SU-DHL-6 (cell line): ENCODE measurements around the gene HCFC1.

ENCODE experiments used
- H2AFZ ChIP-seq: fragments of 200-600 bp; sonication (generic); 2 replicates; pipeline ENCODE4 v1.6.1; 2014; ENCODE audit warnings: low read depth, mild to moderate bottlenecking, moderate library complexity, mixed read lengths, antibody characterized with exemption, low read length; ENCODE audit not compliant: severe bottlenecking
- H3F3A ChIP-seq: fragments of 200-600 bp; shearing (Covaris generic); 2 replicates; pipeline ENCODE4 v1.6.0; 2016; ENCODE audit warnings: antibody characterized with exemption, mild to moderate bottlenecking; ENCODE audit not compliant: insufficient read depth
- H3K27ac ChIP-seq: fragments of 200-600 bp; sonication (generic); 2 replicates; pipeline ENCODE4 v1.5.1; 2016; ENCODE audit warnings: low read depth, mild to moderate bottlenecking, low read length, moderate library complexity, mixed read lengths
- H3K27me3 ChIP-seq: fragments of 200-600 bp; sonication (generic), shearing (Covaris generic); 2 replicates; pipeline ENCODE4 v1.6.0; 2014; ENCODE audit warnings: mild to moderate bottlenecking, low read length
- H3K36me3 ChIP-seq: fragments of 200-600 bp; sonication (generic); 2 replicates; pipeline ENCODE4 v1.6.1; 2014; ENCODE audit warnings: mild to moderate bottlenecking, low read length, mixed read lengths
- H3K4me2 ChIP-seq: fragments of 300-600, 200-600 bp; shearing (Covaris generic), sonication (generic); 2 replicates; pipeline ENCODE4 v1.6.0; 2014; ENCODE audit warnings: low read length, low read depth, mild to moderate bottlenecking; ENCODE audit not compliant: poor library complexity, severe bottlenecking
- H3K4me3 ChIP-seq: fragments of 200-600 bp; sonication (generic); 2 replicates; pipeline ENCODE4 v1.5.1; 2014; ENCODE audit warnings: antibody characterized with exemption, low read length, mild to moderate bottlenecking, mixed read lengths; ENCODE audit not compliant: insufficient read depth, poor library complexity, severe bottlenecking
- H3K79me2 ChIP-seq: fragments of 200-600 bp; sonication (generic); 2 replicates; pipeline ENCODE4 v1.6.1; 2014; ENCODE audit warnings: mild to moderate bottlenecking, low read length, moderate library complexity; ENCODE audit not compliant: insufficient read depth
- H3K9ac ChIP-seq: fragments of 200-600 bp; sonication (generic); 2 replicates; pipeline ENCODE4 v1.7.0; 2014; ENCODE audit warnings: mild to moderate bottlenecking, low read length
- H3K9me2 ChIP-seq: fragments of 200-600 bp; sonication (generic); replicated peaks from 2 replicates; pipeline ENCODE4 v1.6.1; 2014; ENCODE audit warnings: low read length; ENCODE audit not compliant: insufficient read depth
- H3K9me3 ChIP-seq: fragments of 200-600 bp; sonication (generic); 2 replicates; pipeline ENCODE4 v1.6.1; 2014; ENCODE audit warnings: low read length, mixed read lengths; ENCODE audit not compliant: insufficient read depth
- H4K20me1 ChIP-seq: fragments of 200-600 bp; sonication (generic); 2 replicates; pipeline ENCODE4 v1.6.1; 2014; ENCODE audit warnings: low read depth, mild to moderate bottlenecking, antibody characterized with exemption, low read length, moderate library complexity, mixed read lengths
- CTCF ChIP-seq: fragments of 200-600 bp; sonication (generic); IDR thresholded peaks from one replicate; pipeline ENCODE4 v1.5.1; 2017; ENCODE audit warnings: antibody characterized with exemption, mild to moderate bottlenecking, low read length, moderate library complexity; ENCODE audit not compliant: insufficient read depth, poor library complexity, severe bottlenecking
- EZH2phosphoT487 ChIP-seq: fragments of 200-600 bp; sonication (generic), shearing (Covaris generic); conservative IDR thresholded peaks from 2 replicates; pipeline ENCODE4 v1.6.1; 2018; ENCODE audit warnings: mild to moderate bottlenecking, antibody characterized with exemption, low read length, moderate library complexity, mixed read lengths

Gene HCFC1

DNA sequence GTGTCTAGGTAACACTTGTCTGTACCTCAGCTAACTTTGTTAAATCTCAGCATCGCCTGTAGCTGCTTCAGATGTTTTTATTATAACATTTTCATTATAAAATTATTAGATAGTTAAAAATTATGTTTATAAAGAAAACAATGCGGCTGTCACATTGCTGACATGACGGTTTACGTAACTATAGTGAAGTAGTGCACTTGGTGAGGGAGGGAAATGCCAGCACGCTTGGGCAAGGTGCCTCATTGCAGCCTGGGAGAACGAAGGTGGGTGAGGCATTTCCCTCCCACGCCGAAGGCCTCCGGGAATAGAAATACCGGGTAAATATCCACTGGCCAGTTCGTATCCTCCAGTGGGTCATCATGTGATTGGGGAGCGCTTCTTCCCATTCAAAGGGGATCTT is 16.9 kb upstream of the HCFC1 start:
- no peaks in the 10 kb centered on the region for H3K36me3 ChIP-seq
- H3K9me3 ChIP-seq, result no peaks in the 10 kb centered on the region
- no peak overlapping the region for H3K27ac ChIP-seq
- H3K9me2 ChIP-seq, result no peaks in the 10 kb centered on the region
- H3K79me2 ChIP-seq, result no peaks in the 10 kb centered on the region
- H3K4me3 ChIP-seq, result no peak overlapping the region
- H4K20me1 ChIP-seq, result no peaks in the 10 kb centered on the region
- no peak overlapping the region for H2AFZ ChIP-seq
- H3K27me3 ChIP-seq, result no peaks in the 10 kb centered on the region
- H3K4me2 ChIP-seq, result no peak overlapping the region
- H3K9ac ChIP-seq, result no peak overlapping the region
- TF ChIP-seq EZH2phosphoT487 (no peak), CTCF (no peak)
- no peaks in the 10 kb centered on the region for H3F3A ChIP-seq

DNA sequence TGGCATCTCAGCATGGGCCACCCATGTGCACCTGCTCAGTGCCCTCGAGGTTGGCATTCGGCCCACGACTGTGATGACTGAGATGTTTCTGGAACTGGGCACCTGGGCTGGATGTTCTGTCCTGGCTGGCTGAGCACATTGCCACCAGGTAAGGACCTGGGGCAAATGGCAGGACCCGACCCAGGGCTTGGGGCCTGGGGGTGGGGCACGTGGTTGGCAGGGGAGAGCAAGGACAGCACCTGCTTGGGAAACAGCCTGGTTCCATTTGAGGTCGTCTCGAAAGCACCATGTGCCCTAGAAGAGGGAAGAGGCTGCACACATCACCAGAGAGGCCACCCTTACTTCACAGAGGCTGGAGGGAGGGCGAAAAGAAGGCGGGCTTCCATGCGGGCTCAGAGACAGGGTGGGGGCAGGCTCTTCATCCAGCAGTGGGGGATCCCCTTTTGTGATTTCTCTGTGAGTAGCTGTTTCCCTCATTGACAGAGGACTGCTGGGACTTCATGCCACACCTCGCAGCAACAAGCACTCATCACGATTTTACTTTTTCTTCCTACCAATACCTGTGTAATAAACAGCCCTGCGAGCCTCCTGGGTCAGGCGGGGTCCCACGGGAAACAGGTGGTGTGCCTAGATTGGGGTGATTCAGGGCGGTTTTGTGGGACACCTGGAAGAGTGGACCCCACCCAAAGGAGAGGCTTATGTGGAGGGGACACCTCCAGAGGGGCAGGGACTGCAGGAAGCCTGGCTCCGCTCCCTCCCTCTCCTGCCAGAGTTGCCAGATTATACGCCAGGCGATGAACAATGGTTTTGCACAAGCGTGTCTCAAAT is 12.9 kb upstream of the HCFC1 start:
- H3K27me3 ChIP-seq, result no peaks in the 10 kb centered on the region
- no peaks in the 10 kb centered on the region for H3K36me3 ChIP-seq
- no peak overlapping the region for H3K4me3 ChIP-seq
- TF ChIP-seq EZH2phosphoT487 (no peak), CTCF (no peak)
- H3F3A ChIP-seq, result no peaks in the 10 kb centered on the region
- H3K9me2 ChIP-seq, result no peaks in the 10 kb centered on the region
- no peaks in the 10 kb centered on the region for H3K9me3 ChIP-seq
- no peaks in the 10 kb centered on the region for H4K20me1 ChIP-seq
- H3K27ac ChIP-seq, result no peak overlapping the region
- no peak overlapping the region for H2AFZ ChIP-seq
- H3K4me2 ChIP-seq, result no peak overlapping the region
- H3K79me2 ChIP-seq, result no peaks in the 10 kb centered on the region
- H3K9ac ChIP-seq, result no peak overlapping the region

- H3K27me3 ChIP-seq, result no peaks in the 10 kb centered on the region
- H3K9ac ChIP-seq, result no peak overlapping the region
- no peaks in the 10 kb centered on the region for H3K36me3 ChIP-seq
- no peak overlapping the region for H3K4me2 ChIP-seq
- no peaks in the 10 kb centered on the region for H3K79me2 ChIP-seq
- no peaks in the 10 kb centered on the region for H3K9me2 ChIP-seq
- no peak overlapping the region for H2AFZ ChIP-seq
- no peaks in the 10 kb centered on the region for H4K20me1 ChIP-seq
- no peak for TF ChIP-seq EZH2phosphoT487
- no peak for TF ChIP-seq CTCF
- H3K27ac ChIP-seq, result no peak overlapping the region
- no peaks in the 10 kb centered on the region for H3F3A ChIP-seq
- H3K4me3 ChIP-seq, result no peak overlapping the region
- no peaks in the 10 kb centered on the region for H3K9me3 ChIP-seq
Measured at GRCh38 chrX:153983321-153983801, 11.7 kb upstream of the HCFC1 start.
